ENCODE data around the gene ITGAL. TPM values are rescaled to one million over a fixed set of nuclear protein-coding genes. Genes with fewer than 3 reads are reported as not detected.

The ITGAL gene
- total and polyA plus RNA-seq, 3 donors from 2014 or later: 2.8 to 6.7 (median 5.0) TPM

DNA sequence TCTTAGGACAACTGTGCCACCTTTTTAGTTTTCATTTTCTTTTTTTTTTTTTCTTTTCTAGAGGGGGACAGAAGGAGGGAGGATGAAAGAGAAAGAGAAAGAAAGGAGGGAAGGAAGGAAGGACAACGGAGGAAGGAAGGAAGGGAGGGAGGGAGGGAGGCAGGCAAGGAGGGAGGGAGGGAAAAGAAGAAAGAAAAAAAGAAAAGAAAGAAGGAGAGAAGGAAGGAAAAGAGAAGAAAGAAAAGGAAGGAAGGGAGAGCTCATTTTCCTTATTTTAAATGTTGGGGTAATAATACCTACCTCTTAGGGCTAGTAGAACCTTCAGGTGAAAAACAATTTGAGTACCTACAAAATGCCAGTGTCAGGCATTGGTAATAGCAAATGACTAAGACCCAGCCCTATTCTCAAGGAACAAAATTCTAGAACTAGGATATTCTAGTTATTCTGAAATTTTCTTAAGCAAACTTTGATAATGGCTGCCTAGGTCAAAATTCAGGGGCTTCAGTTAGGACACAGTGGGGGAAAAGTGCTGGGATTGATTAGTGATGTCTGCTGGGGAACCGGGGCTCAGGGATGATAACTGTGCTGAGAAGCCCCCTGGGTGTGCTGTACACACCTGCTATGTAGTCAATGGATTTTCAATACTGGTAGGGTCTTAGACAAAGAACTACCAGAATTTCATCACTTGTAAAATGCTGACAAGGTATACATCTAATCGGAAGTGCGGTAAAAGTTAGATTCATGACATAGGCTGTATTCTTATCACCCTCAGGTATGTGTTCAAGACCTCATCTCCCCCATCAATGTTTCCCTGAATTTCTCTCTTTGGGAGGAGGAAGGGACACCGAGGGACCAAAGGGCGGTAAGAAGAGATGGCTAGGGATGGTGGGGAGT lies 31.1 kb downstream of the ITGAL start:
- H3K27ac ChIP-seq: no peak overlapping the region
- no peak for TF ChIP-seq POLR2A (IDR thresholded peaks at IDR 0.05)
- TF ChIP-seq, protein P1, sequence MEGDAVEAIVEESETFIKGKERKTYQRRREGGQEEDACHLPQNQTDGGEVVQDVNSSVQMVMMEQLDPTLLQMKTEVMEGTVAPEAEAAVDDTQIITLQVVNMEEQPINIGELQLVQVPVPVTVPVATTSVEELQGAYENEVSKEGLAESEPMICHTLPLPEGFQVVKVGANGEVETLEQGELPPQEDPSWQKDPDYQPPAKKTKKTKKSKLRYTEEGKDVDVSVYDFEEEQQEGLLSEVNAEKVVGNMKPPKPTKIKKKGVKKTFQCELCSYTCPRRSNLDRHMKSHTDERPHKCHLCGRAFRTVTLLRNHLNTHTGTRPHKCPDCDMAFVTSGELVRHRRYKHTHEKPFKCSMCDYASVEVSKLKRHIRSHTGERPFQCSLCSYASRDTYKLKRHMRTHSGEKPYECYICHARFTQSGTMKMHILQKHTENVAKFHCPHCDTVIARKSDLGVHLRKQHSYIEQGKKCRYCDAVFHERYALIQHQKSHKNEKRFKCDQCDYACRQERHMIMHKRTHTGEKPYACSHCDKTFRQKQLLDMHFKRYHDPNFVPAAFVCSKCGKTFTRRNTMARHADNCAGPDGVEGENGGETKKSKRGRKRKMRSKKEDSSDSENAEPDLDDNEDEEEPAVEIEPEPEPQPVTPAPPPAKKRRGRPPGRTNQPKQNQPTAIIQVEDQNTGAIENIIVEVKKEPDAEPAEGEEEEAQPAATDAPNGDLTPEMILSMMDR (IDR thresholded peaks at IDR 0.05): no peak
- intact Hi-C loops (cut with DNase I; ENCODE audit: low total_unique reads): no loop called here
- no peaks in the 10 kb centered on the region for H3K27me3 ChIP-seq
- no peak overlapping the region for H3K4me3 ChIP-seq
- H3K4me1 ChIP-seq: no peaks in the 10 kb centered on the region
- no peak for DNase-seq
- no peaks in the 10 kb centered on the region for H3K9me3 ChIP-seq
- 79 to 87% methylated on average over 6 of the region's 6 CpGs for WGBS, 2 donors
- no peaks in the 10 kb centered on the region for H3K36me3 ChIP-seq (ENCODE audit: low read depth, missing control alignments)

DNA sequence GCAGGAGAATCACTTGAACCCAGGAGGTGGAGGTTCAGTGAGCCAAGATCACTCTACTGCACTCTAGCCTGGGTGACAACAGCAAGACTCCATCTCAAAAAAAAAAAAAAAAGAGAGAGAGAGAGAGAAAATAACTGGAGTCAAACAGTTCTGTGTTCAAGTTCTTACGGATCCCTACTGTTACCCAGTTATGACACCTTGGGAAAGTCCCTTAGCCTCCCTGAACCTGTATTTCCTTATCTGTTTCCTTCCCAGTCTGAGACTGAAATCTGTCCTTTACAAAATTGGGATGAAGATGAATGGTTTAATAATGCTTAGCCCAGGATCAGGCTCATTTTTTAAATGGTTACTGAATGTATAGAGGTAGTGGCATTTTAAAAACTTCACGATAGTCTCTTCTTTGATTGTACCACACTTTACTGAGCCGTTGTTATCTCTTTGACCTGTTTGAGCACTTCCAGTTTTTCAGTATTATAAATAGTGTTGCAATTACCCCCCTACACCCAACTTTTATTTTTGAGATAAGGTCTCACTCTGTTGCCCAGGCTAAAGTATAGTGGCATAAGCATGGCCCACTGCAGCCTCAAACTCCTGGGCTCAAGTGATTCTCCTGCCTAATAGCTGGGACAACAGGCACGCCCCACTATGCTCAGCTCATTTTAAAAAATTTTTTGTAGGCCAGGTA lies 36.7 kb downstream of the ITGAL start:
- no peaks in the 10 kb centered on the region for H3K36me3 ChIP-seq (ENCODE audit: low read depth, missing control alignments)
- no peaks in the 10 kb centered on the region for H3K27me3 ChIP-seq
- no peak for TF ChIP-seq POLR2A (IDR thresholded peaks at IDR 0.05)
- TF ChIP-seq, protein P1 (IDR thresholded peaks at IDR 0.05): no peak
- intact Hi-C loops (cut with DNase I; ENCODE audit: low total_unique reads): no loop called here
- H3K27ac ChIP-seq: no peak overlapping the region
- H3K4me3 ChIP-seq: no peak overlapping the region
- 69 to 71% methylated on average over 4 of the region's 4 CpGs for whole genome bisulfite sequencing, 2 donors
- H3K9me3 ChIP-seq: no peaks in the 10 kb centered on the region
- no peaks in the 10 kb centered on the region for H3K4me1 ChIP-seq
- no peak for DNase-seq

DNA sequence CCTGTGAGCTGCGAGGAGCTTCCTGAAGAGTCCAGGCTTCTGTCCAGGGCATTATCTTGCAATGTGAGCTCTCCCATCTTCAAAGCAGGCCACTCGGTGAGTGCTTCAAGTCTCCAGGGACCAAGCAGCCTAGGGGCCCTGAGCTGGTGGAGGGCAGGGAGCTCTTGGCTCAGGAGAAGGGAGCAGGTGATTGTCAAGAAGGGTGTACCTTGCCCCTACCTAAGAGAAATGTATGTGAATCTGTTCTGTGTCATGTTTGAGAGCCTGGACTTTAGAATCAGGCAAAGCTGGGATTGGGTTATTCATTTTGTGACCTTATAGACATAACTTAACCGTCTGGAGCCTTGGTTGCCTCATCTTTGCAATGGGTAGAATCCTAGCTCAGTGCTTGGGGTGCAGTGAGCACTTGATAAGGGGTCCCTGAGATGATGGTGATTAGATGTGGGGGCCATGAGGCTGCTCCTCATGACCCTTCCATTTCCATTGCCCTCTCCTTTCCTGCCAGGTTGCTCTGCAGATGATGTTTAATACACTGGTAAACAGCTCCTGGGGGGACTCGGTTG lies 37.9 kb downstream of the ITGAL start:
- no peak for DNase-seq
- no peak overlapping the region for H3K27ac ChIP-seq
- TF ChIP-seq, protein P1 (IDR thresholded peaks at IDR 0.05): no peak
- no peak for TF ChIP-seq POLR2A (IDR thresholded peaks at IDR 0.05)
- no peaks in the 10 kb centered on the region for H3K36me3 ChIP-seq (ENCODE audit: low read depth, missing control alignments)
- H3K4me3 ChIP-seq: no peak overlapping the region
- H3K4me1 ChIP-seq: no peaks in the 10 kb centered on the region
- intact Hi-C loops (cut with DNase I; ENCODE audit: low total_unique reads): no loop called here
- H3K27me3 ChIP-seq: no peaks in the 10 kb centered on the region
- H3K9me3 ChIP-seq: no peaks in the 10 kb centered on the region
- 53 to 60% methylated on average over 2 to 4 of the region's 4 CpGs for WGBS, 2 donors

DNA sequence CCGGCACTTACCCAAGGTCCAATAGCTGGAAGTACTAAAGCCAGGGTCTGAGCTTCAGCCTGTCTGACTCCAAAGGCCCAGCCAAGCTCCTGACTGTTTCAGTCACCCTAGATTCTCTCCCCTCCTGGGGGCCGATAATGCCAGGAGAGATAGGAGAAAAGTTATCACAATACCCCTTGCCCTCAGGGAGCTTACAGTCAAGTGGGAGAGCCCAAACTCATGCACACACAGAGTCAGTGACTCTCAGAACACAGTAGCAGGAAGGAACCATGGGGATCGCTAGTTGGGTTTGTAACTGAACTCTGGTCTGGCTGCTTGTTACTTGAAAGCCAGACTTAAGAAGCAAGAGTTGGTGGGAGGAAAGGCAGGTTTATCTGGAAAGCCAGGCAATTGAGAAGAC lies 39.0 kb downstream of the ITGAL start:
- 83 to 87% methylated on average over 3 of the region's 3 CpGs for WGBS, 2 donors
- intact Hi-C loops (cut with DNase I; ENCODE audit: low total_unique reads): no loop called here
- Histone ChIP-seq H3K4me1 (no peaks in the 10 kb centered on the region), H3K4me3 (no peak overlapping the region), H3K27ac (no peak overlapping the region), H3K36me3 (ENCODE audit: low read depth, missing control alignments) (no peaks in the 10 kb centered on the region), H3K9me3 (no peaks in the 10 kb centered on the region), H3K27me3 (no peaks in the 10 kb centered on the region)
- DNase-seq: no peak
- TF ChIP-seq, protein P1 (IDR thresholded peaks at IDR 0.05): no peak
- no peak for TF ChIP-seq POLR2A (IDR thresholded peaks at IDR 0.05)

Data from testis (tissue), 3 donors.